ENCODE data around the gene SIGLEC10.
A peak's percentile ranks its signal among the peaks of the same experiment; 100 is the strongest.

The SIGLEC10 gene

GRCh38 chr19:51391073-51391611, 26.3 kb downstream of the SIGLEC10 start:
- DNase-seq = no peak

- no peak for DNase-seq
Measured at GRCh38 chr19:51389143-51389542, 28.3 kb downstream of the SIGLEC10 start.

- no peak for DNase-seq
Measured at GRCh38 chr19:51387924-51388389, 29.5 kb downstream of the SIGLEC10 start, which contains the start of gene LIM2. TSS of gene LIM2 (minus strand) at chr19:51387974. CDS start at chr19:51387443, 531 bp downstream.

GRCh38 chr19:51386882-51387520, 30.4 kb downstream of the SIGLEC10 start:
- no peak for DNase-seq

DNA sequence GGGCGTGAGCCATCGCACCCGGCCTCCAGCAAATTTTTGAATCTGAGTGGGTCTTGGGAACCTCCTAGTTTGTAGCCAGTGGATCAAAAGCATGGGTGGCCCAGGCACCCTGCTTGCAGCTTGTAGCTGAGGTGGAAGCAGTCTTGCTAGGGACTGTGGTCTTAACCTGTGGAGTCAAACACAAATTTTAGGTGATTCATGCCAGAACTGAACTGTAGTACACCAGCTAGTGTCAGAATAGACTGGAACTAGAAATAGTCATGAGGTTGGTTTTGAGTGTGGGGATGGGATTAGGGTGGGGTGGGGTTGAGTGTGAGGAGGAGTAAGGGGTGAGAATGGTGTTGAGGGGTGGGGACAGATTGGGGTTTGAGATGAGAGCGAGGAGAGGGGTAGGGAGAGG, 35.4 kb downstream of the SIGLEC10 start:
- DNase-seq = no peak

DNA sequence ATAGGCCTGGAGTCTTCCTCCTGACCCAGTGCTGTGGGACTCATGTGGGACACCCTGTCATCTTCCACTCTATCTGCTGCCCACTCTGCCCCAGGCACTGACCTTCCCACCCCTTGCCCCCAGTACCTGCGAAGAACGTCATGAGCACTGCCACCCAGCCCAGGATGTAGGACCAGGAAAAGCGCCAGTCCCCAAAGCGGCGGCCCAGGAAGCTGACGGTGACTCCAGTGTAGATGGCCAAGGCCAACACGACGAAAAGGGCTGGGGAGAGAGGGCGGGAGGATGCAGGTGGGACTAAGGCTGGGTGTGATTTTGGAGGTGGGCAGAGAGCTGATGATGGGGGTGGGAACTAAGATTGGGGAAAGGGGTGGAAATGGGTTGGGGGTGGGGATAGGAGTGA, 37.1 kb downstream of the SIGLEC10 start:
- no peak for DNase-seq

GRCh38 chr19:51377422-51377821, 40.0 kb downstream of the SIGLEC10 start:
- DNase-seq = no peak

GRCh38 chr19:51375504-51376221, 41.8 kb downstream of the SIGLEC10 start:
- no peak for DNase-seq

- DNase-seq = peak; percentile 64
Measured at GRCh38 chr19:51372649-51373504, 44.6 kb downstream of the SIGLEC10 start, which contains the start of gene NKG7. TSS of gene NKG7 (minus strand) at chr19:51372654. CDS start at chr19:51372535, 119 bp downstream.

DNA sequence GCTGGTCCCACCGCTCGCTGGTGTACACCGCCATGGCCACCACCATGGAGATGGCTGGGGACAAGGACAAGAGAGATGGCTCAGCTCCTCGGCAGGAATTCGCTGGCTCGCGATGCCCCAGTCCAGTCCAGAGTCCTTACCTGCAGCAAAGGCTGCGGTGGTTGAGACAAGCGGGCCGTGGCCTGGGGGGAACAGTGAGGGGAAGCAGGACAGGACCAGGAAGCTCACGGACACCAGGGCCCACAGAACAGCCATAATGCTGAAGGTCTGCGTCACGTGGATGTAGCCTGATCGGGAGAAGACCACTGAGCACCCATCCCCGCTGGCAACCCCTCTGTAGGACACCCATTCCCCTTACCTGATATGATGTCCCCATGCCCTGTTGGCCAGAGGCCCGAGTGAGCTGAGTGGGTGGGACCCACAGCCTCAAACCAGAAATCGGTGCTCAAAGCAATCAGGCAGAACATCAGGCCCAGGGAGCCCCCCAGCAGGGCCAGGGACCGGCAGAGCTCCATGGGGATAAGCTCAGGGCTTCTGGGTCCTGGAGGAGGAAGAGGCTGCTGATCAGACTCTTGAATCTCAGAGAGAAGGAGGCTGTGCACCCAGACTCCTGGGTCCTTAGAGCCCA, 45.3 kb downstream of the SIGLEC10 start:
- no peak for DNase-seq

GRCh38 chr19:51371186-51371690, 46.2 kb downstream of the SIGLEC10 start:
- no peak for DNase-seq

DNA sequence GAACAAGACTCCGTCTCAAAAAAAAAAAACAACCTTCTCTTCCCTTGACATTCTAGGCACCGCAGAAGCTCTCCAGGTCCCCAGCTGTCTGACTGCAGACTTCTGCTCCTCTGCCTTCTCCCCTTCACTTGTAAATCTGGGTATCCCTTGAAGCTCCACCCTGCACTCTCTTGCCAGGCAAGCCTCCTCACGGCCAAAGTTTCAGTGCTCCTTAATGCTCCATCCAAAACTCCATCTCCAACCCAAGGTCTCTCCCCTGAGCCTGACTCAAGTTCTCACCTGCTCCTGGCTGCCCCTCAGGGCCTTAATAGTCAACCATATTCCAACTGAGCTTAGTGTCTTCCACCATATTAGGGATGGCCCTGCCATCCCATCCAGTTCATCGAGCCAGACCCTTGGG, 47.2 kb downstream of the SIGLEC10 start:
- no peak for DNase-seq

- no peak for DNase-seq
Measured at GRCh38 chr19:51368366-51369282, 48.8 kb downstream of the SIGLEC10 start, which contains the start of gene CLDND2. TSS of gene CLDND2 (minus strand) at chr19:51369003. CDS start at chr19:51368577, 426 bp downstream.

- peak; percentile 76 for DNase-seq
Measured at GRCh38 chr19:51367565-51368365, 49.7 kb downstream of the SIGLEC10 start.

DNA sequence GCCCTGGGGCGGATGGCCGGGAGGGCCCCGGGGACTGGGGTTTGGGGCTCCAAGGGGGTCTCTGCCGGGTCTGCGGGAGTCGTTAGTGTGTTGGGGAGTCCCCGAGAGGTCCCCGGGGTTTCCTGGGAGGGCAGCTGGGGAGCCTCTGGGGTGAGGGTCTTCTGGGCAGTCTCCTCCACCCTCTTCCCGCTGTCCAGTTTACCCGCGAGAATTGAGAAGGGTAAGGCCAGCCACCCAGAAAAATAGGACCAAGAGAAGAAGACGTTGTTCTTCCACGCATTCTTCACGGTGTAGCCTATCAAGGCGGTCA, 50.2 kb downstream of the SIGLEC10 start:
- DNase-seq = no peak

GRCh38 chr19:51366389-51367254, 50.8 kb downstream of the SIGLEC10 start:
- DNase-seq = peak; percentile 60

- DNase-seq = no peak
Measured at GRCh38 chr19:51365965-51366388, 51.5 kb downstream of the SIGLEC10 start, which contains the start of gene ETFB. TSS of gene ETFB (minus strand) at chr19:51366388. CDS start at chr19:51366326, 62 bp downstream.

- DNase-seq = no peak
Measured at GRCh38 chr19:51365211-51365964, 52.1 kb downstream of the SIGLEC10 start.
